CD4-positive, alpha-beta memory T cell (primary cell): ENCODE results near the gene KIF26B. TPM values are rescaled to one million over a fixed set of nuclear protein-coding genes. Genes with fewer than 3 reads are reported as not detected.

Experiments used
- CTCF ChIA-PET: fragments of 350-600 bp; sonication (Branson Sonifier 250); formaldehyde crosslinking; loops from one replicate; lab custom pipeline; 2021; ENCODE audit warnings: inconsistent platforms; ENCODE audit not compliant: partially characterized antibody; lab: Charles Lee
- POLR2A ChIA-PET: fragments of 350-600 bp; sonication (Branson Sonifier 250); formaldehyde crosslinking; loops from one replicate; lab custom pipeline; 2021; ENCODE audit not compliant: partially characterized antibody; lab: Charles Lee
- DNase-seq, 5 donors: peaks; one replicate each; pipeline versions ENCODE4 v3.0.0 to v3.0.0-alpha.2; 2020 to 2022; ENCODE audit warnings: mixed read lengths in 1 of 5
- H3K27ac ChIP-seq: one replicate; pipeline ENCODE4 v1.7.0; 2013; ENCODE audit warnings: low read depth, low read length
- H3K27me3 ChIP-seq: 2 replicates; pipeline ENCODE4 v1.7.0; 2013; ENCODE audit warnings: mild to moderate bottlenecking, low read length, moderate library complexity; ENCODE audit not compliant: insufficient read depth
- H3K36me3 ChIP-seq: 2 replicates; pipeline ENCODE4 v1.7.0; 2013; ENCODE audit warnings: mild to moderate bottlenecking, low read length, moderate library complexity; ENCODE audit not compliant: insufficient read depth
- H3K4me1 ChIP-seq: 2 replicates; pipeline ENCODE4 v1.7.0; 2013; ENCODE audit warnings: mild to moderate bottlenecking, low read length, moderate library complexity; ENCODE audit not compliant: insufficient read depth
- H3K4me3 ChIP-seq, 2 donors: one replicate each; pipeline ENCODE4 v1.7.0; 2013; ENCODE audit warnings: low read length in 2 of 2, mild to moderate bottlenecking in 1 of 2
- H3K9me3 ChIP-seq, 2 donors: one replicate each; pipeline ENCODE4 v1.7.0; 2013; ENCODE audit warnings: low read length in 2 of 2, control low read depth in 1 of 2; ENCODE audit not compliant: control insufficient read depth in 1 of 2
- H3K27ac Mint-ChIP-seq, 7 donors: one replicate each; pipeline ENCODE4 v1.8.0; 2020 to 2021; ENCODE audit warnings: mixed read lengths in 7 of 7, mild to moderate bottlenecking in 6 of 7, inconsistent platforms in 3 of 7, moderate library complexity in 3 of 7
- H3K27me3 Mint-ChIP-seq, 2 donors: one replicate each; pipeline ENCODE4 v1.8.0; 2020 to 2021; ENCODE audit warnings: mixed read lengths in 2 of 2
- H3K36me3 Mint-ChIP-seq, 2 donors: one replicate each; pipeline ENCODE4 v1.8.0; 2020 to 2021; ENCODE audit warnings: mixed read lengths in 2 of 2, inconsistent platforms in 1 of 2, mild to moderate bottlenecking in 1 of 2
- H3K4me1 Mint-ChIP-seq, 4 donors: one replicate each; pipeline ENCODE4 v1.8.0; 2020 to 2021; ENCODE audit warnings: mixed read lengths in 4 of 4, mild to moderate bottlenecking in 1 of 4
- H3K4me3 Mint-ChIP-seq, 8 donors: one replicate each; pipeline ENCODE4 v1.8.0; 2020 to 2021; ENCODE audit warnings: mixed read lengths in 8 of 8, mild to moderate bottlenecking in 7 of 8, moderate library complexity in 6 of 8, inconsistent platforms in 3 of 8
- H3K9me3 Mint-ChIP-seq, 8 donors: one replicate each; pipeline ENCODE4 v1.8.0; 2020 to 2021; ENCODE audit warnings: mixed read lengths in 8 of 8, mild to moderate bottlenecking in 5 of 8, inconsistent platforms in 3 of 8, moderate library complexity in 1 of 8
- intact Hi-C: fragments of 100-400 bp; cut with micrococcal nuclease; formaldehyde crosslinking; loops from one replicate; pipeline ENCODE4 v1.15.1; 2023
- polyA plus RNA-seq, 2 donors: library from polyadenylated mRNA; unstranded; fragments of 300-500 nt; fragmentation: Illumina TruSeq; gene quantifications; one replicate each; pipeline ENCODE4 v1.2.3, GENCODE V29; 2021
- total RNA-seq, 2 experiments: library from RNA; stranded (reverse); gene quantifications; one replicate each; pipeline ENCODE4 v1.2.3, GENCODE V29; 2021

The KIF26B gene
- total and polyA plus RNA-seq, 4 experiments from 2014 or later: 0.10 TPM; not detected in 3

- H3K4me3 Mint-ChIP-seq: no peak overlapping the region
- no peaks in the 10 kb centered on the region for H3K36me3 ChIP-seq
- H3K9me3 ChIP-seq: no peaks in the 10 kb centered on the region
- ChIA-PET POLR2A (no interaction called here), CTCF (no interaction called here)
- H3K27ac Mint-ChIP-seq: no peak overlapping the region
- no peaks in the 10 kb centered on the region for H3K4me1 ChIP-seq
- H3K36me3 Mint-ChIP-seq: no peaks in the 10 kb centered on the region
- H3K27me3 Mint-ChIP-seq: peaks cover 0 to 4% of the 10 kb centered on the region in 2 donors
- no peak for DNase-seq
- intact Hi-C loops: no loop called here
- H3K9me3 Mint-ChIP-seq: peaks cover 0 to 9% (median 0%) of the 10 kb centered on the region in 8 donors
- no peak overlapping the region for H3K27ac ChIP-seq
- no peaks in the 10 kb centered on the region for H3K27me3 ChIP-seq
- no peak overlapping the region for H3K4me3 ChIP-seq
- H3K4me1 Mint-ChIP-seq: no peaks in the 10 kb centered on the region
Measured at GRCh38 chr1:245448975-245449431, 294.2 kb downstream of the KIF26B start.

- Mint-ChIP-seq H3K9me3 (peaks cover 0 to 6% (median 0%) of the 10 kb centered on the region in 8 donors), H3K27me3 (peaks cover 0 to 4% of the 10 kb centered on the region in 2 donors), H3K4me1 (no peaks in the 10 kb centered on the region), H3K27ac (no peak overlapping the region), H3K4me3 (no peak overlapping the region), H3K36me3 (no peaks in the 10 kb centered on the region)
- intact Hi-C loops: no loop called here
- H3K9me3 ChIP-seq: no peaks in the 10 kb centered on the region
- no peak for DNase-seq
- ChIA-PET POLR2A (no interaction called here), CTCF (no interaction called here)
- no peaks in the 10 kb centered on the region for H3K27me3 ChIP-seq
- no peak overlapping the region for H3K4me3 ChIP-seq
- no peaks in the 10 kb centered on the region for H3K4me1 ChIP-seq
- no peak overlapping the region for H3K27ac ChIP-seq
- no peaks in the 10 kb centered on the region for H3K36me3 ChIP-seq
Measured at GRCh38 chr1:245453541-245453940, 298.8 kb downstream of the KIF26B start.

DNA sequence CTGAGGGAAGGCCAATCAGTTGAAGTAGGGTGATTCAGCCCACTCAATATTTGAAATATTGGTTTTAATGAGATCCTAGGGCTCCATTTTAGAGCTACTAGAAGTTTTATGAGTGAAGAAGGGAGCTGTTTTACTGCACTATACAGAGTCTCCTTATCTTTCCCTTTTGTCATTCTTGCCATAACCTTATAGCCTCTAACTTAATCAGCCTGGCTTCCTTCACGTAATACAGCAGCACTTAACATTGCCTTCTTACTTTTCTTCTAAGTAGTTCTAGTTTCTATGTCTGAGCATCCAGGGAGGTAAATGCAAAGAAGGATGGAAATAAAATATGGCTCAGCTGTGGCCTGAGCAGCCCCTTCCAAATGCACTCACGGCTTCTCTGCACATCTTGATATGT is 299.3 kb downstream of the KIF26B start:
- POLR2A ChIA-PET: no interaction called here
- H3K9me3 Mint-ChIP-seq: peaks cover 0 to 6% (median 0%) of the 10 kb centered on the region in 8 donors

DNA sequence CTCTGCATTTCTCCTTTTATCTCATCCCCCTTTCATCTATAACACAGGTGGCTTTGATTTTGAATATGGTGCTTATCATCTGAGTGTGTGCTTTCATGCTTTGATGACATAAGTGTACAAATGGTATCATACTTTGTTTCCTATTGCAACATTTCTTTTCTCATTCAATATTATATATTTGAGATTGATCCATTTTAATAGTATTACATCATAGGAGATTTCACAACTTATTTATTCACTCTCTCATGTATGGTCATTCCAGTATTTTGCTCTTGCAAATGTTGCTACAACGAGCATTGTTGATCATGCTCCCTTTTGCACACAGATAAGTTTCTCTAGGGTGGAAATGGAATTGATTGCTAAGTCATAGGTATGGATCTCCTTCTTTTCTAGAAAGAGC is 302.8 kb downstream of the KIF26B start:
- no peaks in the 10 kb centered on the region for H3K36me3 ChIP-seq
- DNase-seq: no peak
- no peak overlapping the region for H3K27ac ChIP-seq
- no peaks in the 10 kb centered on the region for H3K9me3 Mint-ChIP-seq
- no peaks in the 10 kb centered on the region for H3K4me1 ChIP-seq
- no peaks in the 10 kb centered on the region for H3K9me3 ChIP-seq
- H3K27me3 ChIP-seq: no peaks in the 10 kb centered on the region
- peaks cover 2 to 4% of the 10 kb centered on the region in 2 donors for H3K27me3 Mint-ChIP-seq
- H3K4me1 Mint-ChIP-seq: no peaks in the 10 kb centered on the region
- CTCF ChIA-PET: no interaction called here
- no peak overlapping the region for H3K4me3 ChIP-seq
- no peaks in the 10 kb centered on the region for H3K36me3 Mint-ChIP-seq
- H3K27ac Mint-ChIP-seq: no peak overlapping the region
- POLR2A ChIA-PET: no interaction called here
- intact Hi-C loops: no loop called here
- no peak overlapping the region for H3K4me3 Mint-ChIP-seq

More for the DNA sequence above, 299.3 kb downstream of the KIF26B start:
- H3K27ac Mint-ChIP-seq: no peak overlapping the region
- peaks cover 0 to 4% of the 10 kb centered on the region in 2 donors for H3K27me3 Mint-ChIP-seq
- no peak for DNase-seq
- no peak overlapping the region for H3K4me3 Mint-ChIP-seq
- Histone ChIP-seq H3K4me1 (no peaks in the 10 kb centered on the region), H3K9me3 (no peaks in the 10 kb centered on the region), H3K36me3 (no peaks in the 10 kb centered on the region), H3K4me3 (no peak overlapping the region), H3K27ac (no peak overlapping the region), H3K27me3 (no peaks in the 10 kb centered on the region)
- no peaks in the 10 kb centered on the region for H3K36me3 Mint-ChIP-seq
- CTCF ChIA-PET: no interaction called here
- intact Hi-C loops: no loop called here
- no peaks in the 10 kb centered on the region for H3K4me1 Mint-ChIP-seq

GRCh38 chr1:245458234-245458633 is 303.4 kb downstream of the KIF26B start:
- Histone ChIP-seq H3K4me1 (no peaks in the 10 kb centered on the region), H3K27ac (no peak overlapping the region), H3K36me3 (no peaks in the 10 kb centered on the region), H3K9me3 (no peaks in the 10 kb centered on the region), H3K4me3 (no peak overlapping the region), H3K27me3 (no peaks in the 10 kb centered on the region)
- no peak overlapping the region for H3K4me3 Mint-ChIP-seq
- no peaks in the 10 kb centered on the region for H3K4me1 Mint-ChIP-seq
- peaks cover 2 to 4% of the 10 kb centered on the region in 2 donors for H3K27me3 Mint-ChIP-seq
- intact Hi-C loops: no loop called here
- CTCF ChIA-PET: no interaction called here
- H3K9me3 Mint-ChIP-seq: no peaks in the 10 kb centered on the region
- H3K36me3 Mint-ChIP-seq: no peaks in the 10 kb centered on the region
- POLR2A ChIA-PET: no interaction called here
- DNase-seq: no peak
- H3K27ac Mint-ChIP-seq: no peak overlapping the region

DNA sequence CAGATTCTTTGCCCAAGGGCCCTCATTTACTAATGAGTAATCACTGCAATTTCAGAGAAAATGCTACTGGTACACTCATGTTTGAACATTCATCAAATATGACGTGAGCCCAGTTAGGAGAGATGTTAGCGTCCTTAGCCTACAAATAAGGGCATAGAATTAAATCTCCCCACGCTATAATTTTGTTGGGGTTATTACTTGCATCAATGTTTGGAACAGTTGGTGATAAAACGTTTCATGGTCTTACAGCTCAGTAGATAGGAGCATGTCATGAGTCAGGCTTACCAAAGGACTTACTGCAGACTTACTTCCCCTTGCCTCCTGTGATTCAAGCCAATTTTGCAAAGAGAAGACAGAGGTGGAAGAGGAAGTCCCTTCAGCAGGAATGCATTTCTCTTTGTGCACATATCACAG is 304.0 kb downstream of the KIF26B start:
- ChIA-PET CTCF (no interaction called here), POLR2A (no interaction called here)
- Mint-ChIP-seq H3K36me3 (no peaks in the 10 kb centered on the region), H3K4me3 (no peak overlapping the region), H3K27me3 (peaks cover 2 to 4% of the 10 kb centered on the region in 2 donors), H3K4me1 (no peaks in the 10 kb centered on the region), H3K9me3 (no peaks in the 10 kb centered on the region), H3K27ac (no peak overlapping the region)
- H3K4me1 ChIP-seq: no peaks in the 10 kb centered on the region
- no peak overlapping the region for H3K27ac ChIP-seq
- no peaks in the 10 kb centered on the region for H3K9me3 ChIP-seq
- DNase-seq: no peak
- intact Hi-C loops: no loop called here
- no peaks in the 10 kb centered on the region for H3K36me3 ChIP-seq
- no peaks in the 10 kb centered on the region for H3K27me3 ChIP-seq
- H3K4me3 ChIP-seq: no peak overlapping the region

- Mint-ChIP-seq H3K36me3 (no peaks in the 10 kb centered on the region), H3K4me3 (no peak overlapping the region), H3K4me1 (no peaks in the 10 kb centered on the region), H3K27ac (no peak overlapping the region), H3K27me3 (peaks cover 2 to 4% of the 10 kb centered on the region in 2 donors), H3K9me3 (peaks cover 0 to 4% (median 0%) of the 10 kb centered on the region in 8 donors)
- Histone ChIP-seq H3K27ac (no peak overlapping the region), H3K27me3 (no peaks in the 10 kb centered on the region), H3K9me3 (no peaks in the 10 kb centered on the region), H3K4me3 (no peak overlapping the region), H3K36me3 (no peaks in the 10 kb centered on the region), H3K4me1 (no peaks in the 10 kb centered on the region)
- intact Hi-C loops: no loop called here
- ChIA-PET CTCF (no interaction called here), POLR2A (no interaction called here)
- no peak for DNase-seq
Measured at GRCh38 chr1:245459621-245460020, 304.8 kb downstream of the KIF26B start.

DNA sequence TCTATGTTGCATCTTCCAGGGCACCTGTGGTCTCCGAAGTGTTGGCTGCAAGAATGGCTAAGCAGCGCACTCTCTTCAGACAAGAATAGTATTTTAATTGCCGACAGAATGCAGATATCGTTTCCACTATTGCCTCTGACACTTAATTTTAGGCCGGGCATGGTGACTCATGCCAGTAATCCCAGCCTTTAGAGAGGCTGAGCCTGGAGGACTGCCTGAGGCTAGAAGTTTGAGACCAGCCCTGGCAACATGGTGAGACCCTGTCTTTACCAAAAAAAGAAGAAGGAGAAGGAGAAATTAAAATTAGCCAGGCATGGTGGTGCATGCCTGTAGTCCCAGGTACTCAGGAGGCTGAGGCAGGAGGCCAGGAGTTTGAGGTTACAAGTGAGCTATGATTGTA is 306.9 kb downstream of the KIF26B start:
- Histone ChIP-seq H3K27me3 (no peaks in the 10 kb centered on the region), H3K27ac (no peak overlapping the region), H3K4me1 (no peaks in the 10 kb centered on the region), H3K4me3 (no peak overlapping the region), H3K9me3 (no peaks in the 10 kb centered on the region), H3K36me3 (no peaks in the 10 kb centered on the region)
- peaks cover 0 to 4% (median 0%) of the 10 kb centered on the region in 8 donors for H3K9me3 Mint-ChIP-seq
- H3K27ac Mint-ChIP-seq: no peak overlapping the region
- ChIA-PET CTCF (no interaction called here), POLR2A (no interaction called here)
- no peak overlapping the region for H3K4me3 Mint-ChIP-seq
- no peaks in the 10 kb centered on the region for H3K4me1 Mint-ChIP-seq
- intact Hi-C loops: no loop called here
- DNase-seq: no peak
- H3K27me3 Mint-ChIP-seq: peaks cover 2 to 4% of the 10 kb centered on the region in 2 donors
- H3K36me3 Mint-ChIP-seq: no peaks in the 10 kb centered on the region
